ENCODE measurements around the gene NHLRC2.

- TF ChIP-seq, protein P1, sequence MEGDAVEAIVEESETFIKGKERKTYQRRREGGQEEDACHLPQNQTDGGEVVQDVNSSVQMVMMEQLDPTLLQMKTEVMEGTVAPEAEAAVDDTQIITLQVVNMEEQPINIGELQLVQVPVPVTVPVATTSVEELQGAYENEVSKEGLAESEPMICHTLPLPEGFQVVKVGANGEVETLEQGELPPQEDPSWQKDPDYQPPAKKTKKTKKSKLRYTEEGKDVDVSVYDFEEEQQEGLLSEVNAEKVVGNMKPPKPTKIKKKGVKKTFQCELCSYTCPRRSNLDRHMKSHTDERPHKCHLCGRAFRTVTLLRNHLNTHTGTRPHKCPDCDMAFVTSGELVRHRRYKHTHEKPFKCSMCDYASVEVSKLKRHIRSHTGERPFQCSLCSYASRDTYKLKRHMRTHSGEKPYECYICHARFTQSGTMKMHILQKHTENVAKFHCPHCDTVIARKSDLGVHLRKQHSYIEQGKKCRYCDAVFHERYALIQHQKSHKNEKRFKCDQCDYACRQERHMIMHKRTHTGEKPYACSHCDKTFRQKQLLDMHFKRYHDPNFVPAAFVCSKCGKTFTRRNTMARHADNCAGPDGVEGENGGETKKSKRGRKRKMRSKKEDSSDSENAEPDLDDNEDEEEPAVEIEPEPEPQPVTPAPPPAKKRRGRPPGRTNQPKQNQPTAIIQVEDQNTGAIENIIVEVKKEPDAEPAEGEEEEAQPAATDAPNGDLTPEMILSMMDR (IDR thresholded peaks at IDR 0.05) = no peak
- TF ChIP-seq POLR2A (IDR thresholded peaks at IDR 0.05) = no peak
- TF ChIP-seq EP300 (IDR thresholded peaks at IDR 0.05; ENCODE audit: low read depth) = no peak
Observed at GRCh38 chr10:113915540-113915939, 61.1 kb downstream of the NHLRC2 start.

All from transverse colon (tissue), 3 donors.